Esophagus squamous epithelium (tissue), 5 donors: ENCODE measurements around the gene ACTRT3. TPM values are rescaled to one million over a fixed set of nuclear protein-coding genes. Genes with fewer than 3 reads are reported as not detected.

Experiments used
- DNase-seq: peaks from one replicate; lab custom pipeline; 2025; lab: John Stamatoyannopoulos, UW
- H3K27ac ChIP-seq, 4 donors: fragments of 200-600 bp; sonication (generic); one replicate each; pipeline ENCODE4 v1.5.1; 2016 to 2019; ENCODE audit warnings: mild to moderate bottlenecking in 1 of 4
- H3K27me3 ChIP-seq, 4 donors: fragments of 200-600 bp; sonication (generic); 1 replicate in 3 of 4; 2 replicates in 1 of 4; pipeline versions ENCODE4 v1.5.1 to v1.6.0; 2017 to 2021; ENCODE audit warnings: antibody characterized with exemption in 1 of 4
- H3K36me3 ChIP-seq, 3 donors: fragments of 200-600 bp; sonication (generic); one replicate each; pipeline ENCODE4 v1.5.1; 2016 to 2019
- H3K4me1 ChIP-seq, 3 donors: fragments of 200-600 bp; sonication (generic); one replicate each; pipeline ENCODE4 v1.5.1; 2017 to 2019
- H3K4me3 ChIP-seq, 4 donors: fragments of 200-600 bp; sonication (generic); 1 replicate in 3 of 4; 2 replicates in 1 of 4; pipeline ENCODE4 v1.5.1; 2016 to 2019; ENCODE audit warnings: mild to moderate bottlenecking in 2 of 4, moderate library complexity in 1 of 4
- H3K9me3 ChIP-seq, 3 donors: fragments of 200-600 bp; sonication (generic); one replicate each; pipeline ENCODE4 v1.5.1; 2016 to 2019
- CTCF ChIP-seq, 6 experiments: fragments of 450-650 bp in 4 of 6; fragments of 200-600 bp in 2 of 6; sonication (generic) in 2 of 6; IDR thresholded peaks; one replicate each; pipeline ENCODE4 v1.5.1; 2016 to 2019; ENCODE audit warnings: antibody characterized with exemption in 6 of 6, mild to moderate bottlenecking in 4 of 6, moderate library complexity in 4 of 6
- POLR2A ChIP-seq, 4 donors: fragments of 450-650 bp; IDR thresholded peaks; one replicate each; pipeline ENCODE4 v1.6.1; 2017; ENCODE audit warnings: antibody characterized with exemption in 4 of 4, mild to moderate bottlenecking in 4 of 4, moderate library complexity in 3 of 4
- WGBS, 2 donors: methylation state at CpG; one replicate each; pipeline ENCODE4 v1.1.5; 2018; 5-methylcytosine and 5-hydroxymethylcytosine counted together
- intact Hi-C: fragments of 100-400 bp; cut with DNase I; formaldehyde crosslinking; loops from one replicate; pipeline ENCODE4 v1.15.0; 2022
- total RNA-seq, 4 donors: library from RNA; depleted of rRNA; stranded (reverse); fragments of >200 nt; gene quantifications; one replicate each; pipeline ENCODE4 v1.1.0, GENCODE V29; 2016
- donor health status: DM: yes; HTN: yes; CAD: no.

Gene ACTRT3
- total RNA-seq, 4 donors from 2014 or later, result 0.45 to 3.1 (median 2.0) TPM

- 0% methylated on average over 2 to 4 of the region's 61 CpGs for WGBS, 2 donors
- Histone ChIP-seq H3K27me3 (no peaks in the 10 kb centered on the region), H3K27ac (peak within 1 kb of the TSS; percentile 99 to 100 (median 100)), H3K4me1 (peaks cover 10 to 33% (median 21%) of the 10 kb centered on the region in 3 donors), H3K36me3 (peaks cover 0 to 41% (median 0%) of the 10 kb centered on the region in 3 donors), H3K9me3 (no peaks in the 10 kb centered on the region), H3K4me3 (peak within 1 kb of the TSS; percentile 68 to 99 (median 80))
- DNase-seq, result peak; percentile 73
- peak in 3 of 4 donors; percentile 95 to 100 (median 98) for TF ChIP-seq POLR2A (IDR thresholded peaks at IDR 0.05)
- TF ChIP-seq CTCF (IDR thresholded peaks at IDR 0.05), result peak in 1 of 6 experiments; percentile 19
- intact Hi-C loops, result no loop called here
Measured at GRCh38 chr3:169772897-169773816, 3.8 kb upstream of the ACTRT3 start, which contains the start of gene MYNN. Gene MYNN (plus strand): TSS chr3:169773396. CDS start chr3:169774296, 900 bp downstream.

- Histone ChIP-seq H3K27me3 (no peaks in the 10 kb centered on the region), H3K36me3 (peaks cover 0 to 34% (median 0%) of the 10 kb centered on the region in 3 donors), H3K4me1 (peaks cover 10 to 33% (median 21%) of the 10 kb centered on the region in 3 donors), H3K9me3 (no peaks in the 10 kb centered on the region), H3K27ac (peak overlapping the region; percentile 99 to 100 (median 100)), H3K4me3 (peak overlapping the region; percentile 68 to 99 (median 80))
- WGBS, 2 donors, result 1 to 2% methylated on average over 13 to 15 of the region's 15 CpGs
- no peak for DNase-seq
- intact Hi-C loops, result no loop called here
- TF ChIP-seq POLR2A (IDR thresholded peaks at IDR 0.05) (no peak), CTCF (IDR thresholded peaks at IDR 0.05) (no peak)
Measured at GRCh38 chr3:169772305-169772896, 3.0 kb upstream of the ACTRT3 start.

- peak overlapping the region; percentile 68 to 99 (median 80) for H3K4me3 ChIP-seq
- no peaks in the 10 kb centered on the region for H3K27me3 ChIP-seq
- DNase-seq, result no peak
- H3K27ac ChIP-seq, result peak overlapping the region; percentile 99 to 100 (median 100)
- no peaks in the 10 kb centered on the region for H3K9me3 ChIP-seq
- peaks cover 10 to 33% (median 21%) of the 10 kb centered on the region in 3 donors for H3K4me1 ChIP-seq
- WGBS, 2 donors, result 0 to 1% methylated on average over 27 of the region's 27 CpGs
- intact Hi-C loops, result no loop called here
- H3K36me3 ChIP-seq, result peaks cover 0 to 27% (median 0%) of the 10 kb centered on the region in 3 donors
- TF ChIP-seq CTCF (IDR thresholded peaks at IDR 0.05), result no peak
- no peak for TF ChIP-seq POLR2A (IDR thresholded peaks at IDR 0.05)
Measured at GRCh38 chr3:169771497-169772304, 2.3 kb upstream of the ACTRT3 start.

- 7 to 8% methylated on average over 25 to 38 of the region's 42 CpGs for WGBS, 2 donors
Measured at GRCh38 chr3:169764882-169765612, 4.3 kb downstream of the ACTRT3 start, which contains the start of gene TERC. Gene TERC (minus strand): TSS chr3:169765060.

More at GRCh38 chr3:169764882-169765612, 4.3 kb downstream of the ACTRT3 start, which contains the start of gene TERC:
- intact Hi-C loops, result no loop called here
- Histone ChIP-seq H3K4me1 (peaks cover 0 to 20% (median 6%) of the 10 kb centered on the region in 3 donors), H3K36me3 (no peaks in the 10 kb centered on the region), H3K27me3 (no peaks in the 10 kb centered on the region), H3K9me3 (no peaks in the 10 kb centered on the region), H3K4me3 (peak within 1 kb of the TSS; percentile 89 to 94 (median 94)), H3K27ac (peak within 1 kb of the TSS; percentile 98 to 100 (median 99))
- TF ChIP-seq POLR2A (IDR thresholded peaks at IDR 0.05) (peak in 3 of 4 donors; percentile 79 to 98 (median 97)), CTCF (IDR thresholded peaks at IDR 0.05) (no peak)
- DNase-seq, result peak; percentile 73
